Inflammatory macrophage treated with lipopolysaccharide for 4 hours (primary cell): ENCODE data around the gene WDR45B.
"Not testable (repeated sequence)": the region's sequence is repeated elsewhere in the genome, so short reads cannot be mapped to it uniquely, and the experiment has no call there.

ENCODE experiments used
- DNase-seq: peaks from one replicate; pipeline ENCODE4 v3.0.0-alpha.2; 2020

Gene WDR45B

GRCh38 chr17:82598256-82599119 lies 49.8 kb downstream of the WDR45B start:
- DNase-seq = peak; percentile 60

DNA sequence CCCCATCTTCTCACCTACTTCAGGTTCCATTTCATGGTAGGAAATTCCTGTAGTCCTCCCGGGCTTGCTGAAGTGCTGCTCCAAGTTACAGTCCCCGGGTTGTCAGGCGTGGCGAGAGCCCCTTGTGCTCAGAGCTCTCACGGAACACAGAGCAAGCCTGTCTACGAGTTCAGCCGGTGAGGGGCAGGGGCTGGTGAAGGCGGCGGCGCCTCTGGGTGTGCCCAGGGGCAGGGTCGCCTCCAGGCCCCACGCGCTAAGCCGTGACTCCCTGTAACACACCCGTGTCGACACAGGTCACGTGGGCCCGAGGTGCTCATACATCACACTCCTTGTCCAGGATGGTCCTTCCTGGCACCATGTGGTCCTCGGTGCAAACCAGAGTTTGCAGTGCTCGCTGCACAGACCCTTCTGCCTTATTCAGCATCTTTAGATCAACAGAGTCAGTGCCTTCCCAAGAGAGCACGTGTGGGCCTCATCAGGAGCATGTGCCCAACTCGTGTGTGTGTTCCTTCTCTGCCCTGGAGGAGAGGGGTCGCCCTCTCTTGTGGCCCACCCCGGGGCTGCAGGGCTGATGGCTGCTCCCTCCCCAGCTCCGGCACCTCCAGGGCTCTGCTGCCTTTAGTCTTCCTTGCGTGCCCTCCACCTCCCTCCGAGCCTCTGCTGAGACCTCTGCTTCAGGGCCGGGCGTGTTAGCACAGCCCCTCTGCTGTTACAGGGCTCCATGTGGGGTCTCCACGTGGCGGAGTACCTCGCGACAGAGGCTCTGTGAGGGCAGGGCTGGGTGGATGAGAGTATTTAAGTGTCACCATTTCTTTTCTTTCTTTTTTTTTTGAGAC lies 51.2 kb downstream of the WDR45B start:
- DNase-seq = no peak

DNA sequence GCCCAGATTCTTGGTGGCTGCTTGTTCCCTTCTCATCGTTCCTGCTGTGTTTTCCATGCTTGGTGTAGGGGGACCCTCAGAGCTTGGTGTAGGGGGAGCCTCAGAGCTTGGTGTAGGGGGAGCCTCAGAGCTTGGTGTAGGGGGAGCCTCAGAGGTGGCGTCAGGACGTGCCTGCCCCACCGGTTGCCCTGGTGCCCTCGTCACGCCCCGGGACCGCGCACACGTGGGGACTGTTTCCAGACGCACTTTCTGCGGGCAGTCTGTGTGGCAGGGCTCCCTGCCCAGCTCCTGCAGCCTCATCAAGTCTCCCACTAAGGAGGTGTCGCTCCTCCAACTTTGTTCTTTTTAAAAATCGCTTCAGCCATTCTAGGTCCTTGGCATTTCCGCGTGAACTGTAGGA lies 51.9 kb downstream of the WDR45B start:
- DNase-seq = no peak

DNA sequence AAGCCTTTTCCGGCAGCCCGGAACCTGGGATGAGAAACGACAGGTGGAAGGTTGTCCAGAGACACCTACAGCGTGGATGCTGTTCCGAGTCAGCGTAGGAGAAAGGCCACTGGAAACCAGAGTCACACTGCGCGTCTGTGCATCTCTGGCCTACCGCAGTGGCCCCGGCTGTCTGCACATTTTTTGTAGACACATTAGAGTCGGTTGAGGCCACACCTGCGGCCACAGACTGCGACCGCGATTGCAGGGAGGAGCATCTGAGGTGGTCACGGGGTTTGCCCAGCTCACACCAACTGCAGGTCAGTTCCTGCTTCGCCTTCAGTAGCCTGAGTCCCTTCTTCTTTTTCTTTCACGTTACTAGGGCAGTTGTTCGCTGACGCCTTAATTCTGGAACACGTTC lies 52.4 kb downstream of the WDR45B start:
- no peak for DNase-seq

DNA sequence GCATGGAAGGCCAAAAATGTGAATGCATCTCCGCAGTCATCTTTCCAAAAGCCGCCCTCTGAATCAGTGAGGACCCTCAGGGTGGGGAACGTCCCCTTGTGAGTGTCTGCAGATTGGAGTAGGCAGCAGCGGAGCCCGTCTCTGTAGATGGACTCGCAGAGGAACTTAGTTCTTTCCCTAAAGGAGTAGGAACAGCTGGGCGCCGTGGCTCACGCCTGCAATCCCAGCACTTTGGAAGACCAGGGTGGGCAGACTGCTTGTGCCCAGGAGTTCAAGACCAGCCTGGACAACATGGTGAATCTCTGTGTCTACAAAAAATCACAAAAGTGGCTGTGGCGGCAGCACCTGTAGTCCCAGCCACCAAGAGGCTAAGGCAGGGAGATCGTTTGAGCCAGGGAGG lies 53.7 kb downstream of the WDR45B start:
- no peak for DNase-seq

DNA sequence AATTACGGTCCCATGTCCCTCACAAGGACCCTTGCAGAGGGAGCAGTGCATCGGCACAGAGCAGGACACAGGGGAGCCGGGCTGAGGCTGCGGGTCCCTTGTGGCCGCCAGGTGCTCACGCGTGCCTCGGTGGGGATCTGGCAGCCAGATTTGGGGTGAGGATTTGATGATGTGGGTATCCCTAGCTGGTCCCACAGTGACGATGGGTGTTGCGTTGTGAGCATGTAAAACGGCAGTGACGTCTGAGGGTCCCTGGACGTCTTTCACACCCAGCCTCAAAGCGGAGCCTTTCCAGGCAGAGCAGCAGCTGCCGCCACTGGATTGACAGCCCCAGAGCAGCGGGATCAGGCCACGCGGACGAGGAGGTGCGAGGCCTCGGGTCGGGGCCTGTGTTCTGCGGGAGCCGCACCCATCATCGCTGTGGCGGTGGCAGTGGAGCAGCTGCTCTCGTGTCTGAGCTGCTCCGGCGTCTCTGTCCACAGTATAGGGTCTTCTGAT lies 54.6 kb downstream of the WDR45B start:
- no peak for DNase-seq

GRCh38 chr17:82592767-82593589 lies 55.3 kb downstream of the WDR45B start:
- DNase-seq = peak; percentile 23

DNA sequence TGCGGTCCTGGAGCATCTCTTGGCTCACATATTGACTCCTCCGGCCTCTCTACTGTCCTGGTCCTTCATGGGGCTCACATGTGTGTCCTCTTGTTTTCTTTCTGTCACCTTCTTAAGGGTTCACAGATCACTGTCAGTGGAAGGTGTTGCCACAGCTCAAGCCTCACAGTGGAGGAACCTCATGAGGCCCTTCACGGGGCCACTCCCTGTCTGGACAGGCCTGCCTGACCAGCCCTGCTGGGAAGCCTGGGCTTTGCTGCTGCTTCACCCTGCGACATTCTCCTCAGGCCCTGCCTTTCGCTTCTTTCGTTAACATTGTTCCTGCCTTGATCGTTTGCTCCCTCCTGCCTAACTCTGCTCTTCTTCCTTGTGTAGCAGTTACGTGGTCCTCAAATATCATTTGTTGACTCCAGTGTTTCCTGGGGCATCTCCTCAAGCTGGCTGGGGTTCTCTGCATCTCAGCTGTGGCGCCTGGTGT lies 55.9 kb downstream of the WDR45B start:
- DNase-seq = peak; percentile 40

- no peak for DNase-seq
Measured at GRCh38 chr17:82590881-82591539, 57.2 kb downstream of the WDR45B start.

GRCh38 chr17:82590216-82590615 lies 58.0 kb downstream of the WDR45B start:
- no peak for DNase-seq

DNA sequence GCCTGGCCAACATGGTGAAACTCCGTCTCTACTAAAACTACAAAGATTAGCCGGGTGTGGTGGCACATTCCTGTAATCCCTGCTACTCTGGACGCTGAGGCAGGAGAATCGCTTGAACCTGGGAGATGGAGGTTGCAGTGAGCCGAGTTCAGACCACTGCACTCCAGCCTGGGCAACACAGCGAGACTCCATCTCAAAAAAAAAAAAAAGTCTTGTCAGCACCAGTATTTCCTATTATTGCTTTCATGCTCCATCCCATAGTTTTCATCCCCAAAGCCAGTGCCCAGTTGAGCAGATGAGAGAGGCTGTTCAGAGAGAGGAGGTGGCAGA lies 58.4 kb downstream of the WDR45B start:
- DNase-seq = no peak

GRCh38 chr17:82588266-82589175 lies 59.7 kb downstream of the WDR45B start:
- DNase-seq = no peak

DNA sequence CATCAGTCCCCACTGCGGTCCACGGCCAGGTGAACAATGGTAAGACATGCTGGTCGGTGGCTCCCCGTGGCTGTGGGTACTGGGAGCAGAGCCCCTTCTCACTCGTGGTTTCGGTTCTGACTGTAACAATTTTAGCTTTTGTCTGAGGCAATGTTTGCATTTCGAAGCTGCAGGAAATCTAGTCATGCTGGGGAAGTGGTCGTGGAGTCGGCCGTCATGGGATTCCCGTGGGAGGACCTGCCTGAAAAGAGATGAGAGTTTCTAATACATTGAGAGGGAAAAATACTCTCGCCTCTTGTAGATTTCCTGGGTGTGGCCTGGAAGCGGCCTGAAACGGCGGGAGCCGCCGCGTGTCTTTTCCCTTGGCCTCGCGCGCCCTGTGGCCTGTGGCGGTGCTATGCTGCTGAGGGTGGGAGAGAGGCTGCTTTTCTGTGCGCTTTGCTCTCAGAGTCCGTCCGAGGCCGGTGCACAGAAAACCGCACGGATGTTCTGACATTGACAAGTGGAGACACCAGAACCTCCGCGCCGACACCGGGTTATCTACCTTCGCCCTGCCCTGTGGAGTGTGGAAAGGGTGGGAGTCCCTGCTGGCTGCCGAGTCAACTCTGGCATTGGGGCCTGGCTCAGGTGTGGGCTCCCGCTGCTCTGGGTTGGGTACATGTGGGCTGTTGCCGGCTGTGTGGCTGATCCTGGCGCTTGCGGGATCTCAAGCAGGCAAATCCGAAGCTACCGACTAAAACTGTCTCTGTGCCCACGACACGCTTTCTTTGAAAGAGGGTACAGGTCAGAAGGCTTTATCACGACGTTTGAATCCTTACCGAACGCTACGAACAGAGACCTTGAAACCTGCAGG lies 60.8 kb downstream of the WDR45B start:
- DNase-seq = peak; percentile 87

DNA sequence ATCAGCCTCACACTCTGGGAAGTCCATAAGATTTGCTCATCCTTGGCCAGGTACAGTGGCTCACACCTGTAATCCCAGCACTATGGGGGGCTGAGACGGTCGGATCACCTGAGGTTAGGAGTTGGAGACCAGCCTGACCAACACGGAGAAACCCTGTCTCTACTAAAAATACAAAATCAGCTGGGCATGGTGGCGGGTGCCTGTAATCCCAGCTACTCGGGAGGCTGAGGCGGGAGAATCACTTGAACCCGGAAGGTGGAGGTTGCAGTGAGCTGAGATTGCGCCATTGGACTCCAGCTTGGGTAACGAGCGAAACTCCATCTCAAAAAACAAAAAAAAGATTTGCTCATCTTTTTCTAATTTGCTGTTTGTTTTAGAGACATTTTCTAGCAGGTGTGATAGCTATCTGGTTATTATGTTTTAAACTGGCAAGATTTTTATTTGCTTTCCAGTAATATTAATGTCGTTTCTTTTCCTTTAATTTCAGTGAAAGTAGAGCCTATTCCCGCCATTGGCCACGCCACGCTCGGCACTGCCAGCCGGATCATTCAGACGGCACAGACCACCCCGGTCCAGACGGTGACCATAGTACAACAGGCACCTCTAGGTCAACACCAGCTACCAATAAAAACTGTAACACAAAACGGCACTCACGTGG lies 61.5 kb downstream of the WDR45B start:
- no peak for DNase-seq

- not testable (repeated sequence) for DNase-seq
Measured at GRCh38 chr17:82585935-82586575, 62.2 kb downstream of the WDR45B start.

- DNase-seq = peak; percentile 82
Measured at GRCh38 chr17:82583720-82584234, 64.5 kb downstream of the WDR45B start.

DNA sequence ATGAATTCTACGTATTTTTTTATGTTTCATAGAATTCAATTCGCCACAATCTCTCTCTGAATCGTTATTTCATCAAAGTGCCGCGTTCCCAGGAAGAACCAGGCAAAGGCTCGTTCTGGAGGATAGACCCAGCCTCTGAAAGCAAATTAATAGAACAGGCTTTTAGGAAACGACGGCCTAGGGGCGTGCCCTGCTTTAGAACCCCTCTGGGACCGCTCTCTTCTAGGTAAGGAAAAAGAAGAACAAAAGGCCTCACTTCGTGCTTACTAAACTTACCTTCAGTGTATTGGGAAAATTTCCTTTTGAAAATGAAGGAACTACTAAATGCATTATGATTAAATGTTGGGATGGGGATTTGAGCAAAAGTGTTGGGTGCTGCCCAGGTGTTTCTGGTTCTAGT lies 65.5 kb downstream of the WDR45B start:
- DNase-seq = no peak

DNA sequence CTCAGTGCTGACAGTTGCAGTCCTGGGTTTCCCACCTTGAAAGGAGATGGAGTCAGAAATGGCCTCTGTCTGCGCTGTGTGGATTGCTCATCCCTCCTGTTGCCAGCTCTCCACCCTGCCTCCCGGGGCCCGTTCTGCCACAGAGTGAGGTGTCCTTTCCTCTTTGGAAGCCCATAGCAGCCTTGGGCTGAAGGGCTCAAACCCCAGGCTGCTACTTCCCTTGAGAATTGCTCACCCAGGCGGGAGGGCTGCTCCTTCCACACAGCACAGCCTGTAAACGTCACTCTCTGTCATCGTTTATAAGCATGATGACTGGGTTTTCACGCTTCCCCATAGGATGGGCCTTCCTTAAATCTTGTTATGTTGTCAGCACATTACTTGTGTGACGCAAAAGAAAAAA lies 66.0 kb downstream of the WDR45B start:
- peak; percentile 60 for DNase-seq

GRCh38 chr17:82579969-82580368 lies 68.3 kb downstream of the WDR45B start:
- not testable (repeated sequence) for DNase-seq
